K562 (cell line): ENCODE measurements around the gene OR6V1. TPM values are rescaled to one million over a fixed set of nuclear protein-coding genes. Genes with fewer than 3 reads are reported as not detected.

ENCODE experiments used
- ATAC-seq: fragments of 200-7000 bp; cut with Tn5 transposase; 3 replicates; pipeline ENCODE4 v1.9.1; 2020; ENCODE audit warnings: moderate library complexity
- BruUV-seq: library from RNA; stranded (reverse); fragments of 400-500 nt; replicated peaks from 2 replicates; lab custom pipeline; 2021; lab: Mats Ljungman, UMichigan
- CTCF ChIA-PET: fragments of 300-600 bp; formaldehyde crosslinking; extraction: SDS; loops from one replicate; lab custom pipeline; 2021; ENCODE audit warnings: low intra/inter-chr PET ratio; lab: Yijun Ruan, JAX
- POLR2A ChIA-PET: fragments of 300-600, 350-650 bp; sonication (Branson Sonifier 250); formaldehyde crosslinking; extraction: SDS; loops from one replicate; lab custom pipeline; 2021; ENCODE audit warnings: antibody characterized with exemption, inconsistent platforms; lab: Yijun Ruan, JAX
- DNase-seq, 4 experiments: peaks; one replicate each; pipeline versions ENCODE4 v3.0.0 to v3.0.0-alpha.2; 2011 to 2018; ENCODE audit warnings: low spot score in 3 of 4, mixed read lengths in 3 of 4; ENCODE audit errors: extremely low read depth in 1 of 4
- FAIRE-seq: peaks from 2 replicates; lab custom pipeline; 2011; peaks lifted over from hg19 to GRCh38; lab: Jason Lieb, UNC
- H2AFZ ChIP-seq: 2 replicates; pipeline ENCODE4 v1.6.0; 2011; ENCODE audit warnings: low read depth, low read length, control low read depth, inconsistent platforms
- H3K27ac ChIP-seq: fragments of 200-600 bp; 3 replicates; pipeline ENCODE4 v1.8.0; 2011; ENCODE audit warnings: low read depth, mild to moderate bottlenecking, control low read depth, inconsistent platforms, low read length, moderate library complexity, mixed read lengths; ENCODE audit errors: extremely low read depth
- H3K27me3 ChIP-seq, 2 experiments: fragments of 300-600 bp in 1 of 2; 2 replicates in 1 of 2; 3 replicates in 1 of 2; pipeline versions ENCODE4 v1.6.0 to v1.8.0; 2011; ENCODE audit warnings: inconsistent platforms in 2 of 2, low read length in 2 of 2, mild to moderate bottlenecking in 1 of 2, mixed read lengths in 1 of 2, moderate library complexity in 1 of 2; ENCODE audit not compliant: control insufficient read depth in 2 of 2, insufficient read depth in 2 of 2
- H3K36me3 ChIP-seq: fragments of 300-600 bp; 3 replicates; pipeline ENCODE4 v1.8.0; 2011; ENCODE audit warnings: mild to moderate bottlenecking, low read length, inconsistent platforms; ENCODE audit not compliant: control insufficient read depth, insufficient read depth
- H3K4me1 ChIP-seq, 2 experiments: fragments of 200-600 bp in 1 of 2; replicated peaks in 1 of 2; 2 replicates in 1 of 2; 3 replicates in 1 of 2; pipeline versions ENCODE4 v1.5.1 to v1.8.0; 2011; ENCODE audit warnings: inconsistent platforms in 2 of 2, low read length in 2 of 2, mild to moderate bottlenecking in 1 of 2, mixed read lengths in 1 of 2, moderate library complexity in 1 of 2; ENCODE audit not compliant: control insufficient read depth in 2 of 2, insufficient read depth in 2 of 2
- H3K4me2 ChIP-seq: 2 replicates; pipeline ENCODE4 v1.6.1; 2011; ENCODE audit warnings: low read length, control low read depth, inconsistent platforms, mixed read lengths; ENCODE audit not compliant: insufficient read depth
- H3K4me3 ChIP-seq: fragments of 200-600 bp; sonication (generic), shearing (Covaris generic); 2 replicates; pipeline ENCODE4 v1.5.1; 2016; ENCODE audit warnings: control low read depth, inconsistent platforms
- H3K79me2 ChIP-seq: fragments of 200-600 bp; 3 replicates; pipeline ENCODE4 v1.8.0; 2011; ENCODE audit warnings: low read length, inconsistent platforms; ENCODE audit not compliant: control insufficient read depth, insufficient read depth
- H3K9ac ChIP-seq, 2 experiments: 2 replicates each; pipeline versions ENCODE4 v1.6.0 to v1.6.1; 2011; ENCODE audit warnings: low read depth in 2 of 2, low read length in 2 of 2, control low read depth in 1 of 2, inconsistent platforms in 1 of 2, mild to moderate bottlenecking in 1 of 2, mixed read lengths in 1 of 2; ENCODE audit not compliant: insufficient read depth in 1 of 2
- H3K9me1 ChIP-seq: one replicate; pipeline ENCODE4 v1.6.0; 2011; ENCODE audit warnings: inconsistent platforms, mild to moderate bottlenecking, low read length, moderate library complexity; ENCODE audit not compliant: control insufficient read depth, insufficient read depth
- H3K9me3 ChIP-seq: replicated peaks from 2 replicates; pipeline ENCODE4 v1.5.1; 2011; ENCODE audit warnings: low read depth, low read length, inconsistent platforms; ENCODE audit not compliant: control insufficient read depth, insufficient read depth
- H4K20me1 ChIP-seq: replicated peaks from 2 replicates; pipeline ENCODE4 v1.6.1; 2011; ENCODE audit warnings: low read length, inconsistent platforms, mixed read lengths; ENCODE audit not compliant: control insufficient read depth, insufficient read depth
- NR2C2 ChIP-seq, 2 experiments: fragments of 200-800 bp in 1 of 2; sonication (Bioruptor generic) in 1 of 2; sonication (generic) in 1 of 2; formaldehyde crosslinking in 1 of 2; IDR thresholded peaks; 2 replicates each; pipeline versions ENCODE4 v1.6.1 to v1.8.0; 2016 to 2022; ENCODE audit warnings: mild to moderate bottlenecking in 1 of 2, missing compliant biosample characterization in 1 of 2, missing genetic modification characterization in 1 of 2, missing genetic modification reagents in 1 of 2
- SMARCC2 ChIP-seq: fragments of 450-650 bp; IDR thresholded peaks from 2 replicates; pipeline ENCODE4 v1.6.1; 2017; ENCODE audit warnings: antibody characterized with exemption, moderate library complexity, mild to moderate bottlenecking, low read depth
- SMC3 ChIP-seq: conservative IDR thresholded peaks from 2 replicates; pipeline ENCODE4 v1.6.1; 2011; ENCODE audit warnings: low read depth, low read length, improper control_type of control experiment; ENCODE audit not compliant: insufficient read depth
- WGBS: fragments of 100-300 bp; shearing (Covaris generic); methylation state at CpG from one replicate; pipeline ENCODE4 v1.1.6; 2016; ENCODE audit warnings: low coverage, mixed read lengths; ENCODE audit not compliant: insufficient coverage; ENCODE audit errors: missing lambda C conversion rate; 5-methylcytosine and 5-hydroxymethylcytosine counted together
- in situ Hi-C: fragments of 300-500 bp; cut with MboI; formaldehyde crosslinking; loops from 4 replicates; pipeline ENCODE4 v1.15.0; 2018; ENCODE audit warnings: inconsistent platforms, mixed read lengths
- intact Hi-C: fragments of 100-400 bp; cut with micrococcal nuclease; formaldehyde crosslinking; loops from 2 replicates; pipeline ENCODE4 v1.14.2; 2022
- polyA plus RNA-seq, 8 experiments: library from polyadenylated mRNA; depleted of rRNA in 4 of 8; stranded (reverse) in 5 of 8; unstranded in 3 of 8; fragments of >200 nt; fragmentation: Nextera tagmentation in 2 of 8; fragmentation: Illumina TruSeq in 1 of 8; extraction: Ambion mirVana in 2 of 8; extraction: Trizol in 1 of 8; gene quantifications; 2 replicates each; pipeline versions ENCODE4 v1.2.1 to v1.2.3, GENCODE V29; 2011 to 2014; ENCODE audit warnings: inconsistent platforms in 1 of 8, missing spikeins in 1 of 8
- total RNA-seq, 7 experiments: library from RNA; depleted of rRNA in 6 of 7; stranded (reverse); fragments of >200 nt in 6 of 7; fragmentation: Illumina TruSeq in 2 of 7; extraction: Trizol in 2 of 7; gene quantifications; 2 replicates each; pipeline versions ENCODE4 v1.2.1 to v1.2.3, GENCODE V29; 2011 to 2021; ENCODE audit warnings: low replicate concordance in 1 of 7
- TF ChIP-seq, protein P1 (sequence below): fragments of 450-650 bp; IDR thresholded peaks from 2 replicates; pipeline ENCODE4 v1.6.1; 2017; ENCODE audit warnings: mild to moderate bottlenecking, moderate library complexity
- TF ChIP-seq, protein P2 (sequence below): sonication (generic); formaldehyde crosslinking; IDR thresholded peaks from 2 replicates; pipeline ENCODE4 v1.8.1; 2022; ENCODE audit warnings: missing genetic modification reagents
- TF ChIP-seq, protein P3 (sequence below), 3 experiments: fragments of 200-800 bp in 1 of 3; fragments of 250-450 bp in 1 of 3; fragments of 450-650 bp in 1 of 3; sonication (Bioruptor Pico) in 1 of 3; sonication (Bioruptor generic) in 1 of 3; formaldehyde crosslinking in 1 of 3; IDR thresholded peaks; 2 replicates each; pipeline versions ENCODE4 v1.6.1 to v1.8.0; 2016 to 2022; ENCODE audit warnings: mild to moderate bottlenecking in 2 of 3, missing genetic modification characterization in 2 of 3, missing compliant biosample characterization in 1 of 3, moderate library complexity in 1 of 3

OR6V1 gene
- total and polyA plus RNA-seq, 9 of the 15 experiments (the other 6 are each of a cell fraction or from before 2014, with no cell fraction given) = not detected

DNA sequence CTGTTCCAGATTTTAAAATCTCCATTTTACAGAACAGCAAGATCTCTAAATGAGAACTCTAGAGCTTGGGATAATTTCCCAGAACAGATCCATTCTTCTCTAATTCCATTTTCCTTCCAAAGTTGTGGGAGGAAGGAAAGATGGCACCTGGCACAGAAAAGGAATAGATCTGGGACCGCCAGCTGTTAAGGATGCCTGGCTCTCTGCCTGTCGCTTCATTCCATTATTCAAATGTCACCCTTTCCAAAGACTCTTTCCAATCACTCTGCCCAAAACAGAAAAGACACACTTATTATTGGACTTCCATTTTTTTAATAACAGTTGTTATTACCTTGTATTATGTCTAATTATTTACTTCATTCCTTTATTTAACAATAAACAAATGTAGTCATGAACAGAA is 24.5 kb upstream of the OR6V1 start:
- intact Hi-C loops = no loop called here
- Histone ChIP-seq H3K9me3 (no peaks in the 10 kb centered on the region), H4K20me1 (no peaks in the 10 kb centered on the region), H3K4me2 (no peak overlapping the region), H3K79me2 (no peaks in the 10 kb centered on the region), H2AFZ (no peak overlapping the region), H3K27ac (no peak overlapping the region), H3K4me3 (no peak overlapping the region), H3K4me1 (no peaks in the 10 kb centered on the region), H3K27me3 (peaks cover 8 to 16% of the 10 kb centered on the region in 2 experiments; a peak in 2 of 5 replicates), H3K36me3 (no peaks in the 10 kb centered on the region), H3K9ac (no peak overlapping the region), H3K9me1 (no peaks in the 10 kb centered on the region)
- in situ Hi-C loops = no loop called here
- ATAC-seq (no peak), DNase-seq (no peak), FAIRE-seq (no peak)
- WGBS = 0% methylated on average over 2 of the region's 2 CpGs
- BruUV-seq = no TSS peak
- CTCF ChIA-PET = no interaction called here
- POLR2A ChIA-PET = no interaction called here
- TF ChIP-seq SMC3 = no peak
- TF ChIP-seq, protein P1, sequence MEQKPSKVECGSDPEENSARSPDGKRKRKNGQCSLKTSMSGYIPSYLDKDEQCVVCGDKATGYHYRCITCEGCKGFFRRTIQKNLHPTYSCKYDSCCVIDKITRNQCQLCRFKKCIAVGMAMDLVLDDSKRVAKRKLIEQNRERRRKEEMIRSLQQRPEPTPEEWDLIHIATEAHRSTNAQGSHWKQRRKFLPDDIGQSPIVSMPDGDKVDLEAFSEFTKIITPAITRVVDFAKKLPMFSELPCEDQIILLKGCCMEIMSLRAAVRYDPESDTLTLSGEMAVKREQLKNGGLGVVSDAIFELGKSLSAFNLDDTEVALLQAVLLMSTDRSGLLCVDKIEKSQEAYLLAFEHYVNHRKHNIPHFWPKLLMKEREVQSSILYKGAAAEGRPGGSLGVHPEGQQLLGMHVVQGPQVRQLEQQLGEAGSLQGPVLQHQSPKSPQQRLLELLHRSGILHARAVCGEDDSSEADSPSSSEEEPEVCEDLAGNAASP = no peak
- TF ChIP-seq NR2C2 (CRISPR knock-in tag; IDR thresholded peaks at IDR 0.05) = no peak
- no peak for TF ChIP-seq NR2C2 (tag; IDR thresholded peaks at IDR 0.05)
- TF ChIP-seq, protein P2, sequence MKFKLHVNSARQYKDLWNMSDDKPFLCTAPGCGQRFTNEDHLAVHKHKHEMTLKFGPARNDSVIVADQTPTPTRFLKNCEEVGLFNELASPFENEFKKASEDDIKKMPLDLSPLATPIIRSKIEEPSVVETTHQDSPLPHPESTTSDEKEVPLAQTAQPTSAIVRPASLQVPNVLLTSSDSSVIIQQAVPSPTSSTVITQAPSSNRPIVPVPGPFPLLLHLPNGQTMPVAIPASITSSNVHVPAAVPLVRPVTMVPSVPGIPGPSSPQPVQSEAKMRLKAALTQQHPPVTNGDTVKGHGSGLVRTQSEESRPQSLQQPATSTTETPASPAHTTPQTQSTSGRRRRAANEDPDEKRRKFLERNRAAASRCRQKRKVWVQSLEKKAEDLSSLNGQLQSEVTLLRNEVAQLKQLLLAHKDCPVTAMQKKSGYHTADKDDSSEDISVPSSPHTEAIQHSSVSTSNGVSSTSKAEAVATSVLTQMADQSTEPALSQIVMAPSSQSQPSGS = no peak
- TF ChIP-seq SMARCC2 = no peak
- TF ChIP-seq, protein P3, sequence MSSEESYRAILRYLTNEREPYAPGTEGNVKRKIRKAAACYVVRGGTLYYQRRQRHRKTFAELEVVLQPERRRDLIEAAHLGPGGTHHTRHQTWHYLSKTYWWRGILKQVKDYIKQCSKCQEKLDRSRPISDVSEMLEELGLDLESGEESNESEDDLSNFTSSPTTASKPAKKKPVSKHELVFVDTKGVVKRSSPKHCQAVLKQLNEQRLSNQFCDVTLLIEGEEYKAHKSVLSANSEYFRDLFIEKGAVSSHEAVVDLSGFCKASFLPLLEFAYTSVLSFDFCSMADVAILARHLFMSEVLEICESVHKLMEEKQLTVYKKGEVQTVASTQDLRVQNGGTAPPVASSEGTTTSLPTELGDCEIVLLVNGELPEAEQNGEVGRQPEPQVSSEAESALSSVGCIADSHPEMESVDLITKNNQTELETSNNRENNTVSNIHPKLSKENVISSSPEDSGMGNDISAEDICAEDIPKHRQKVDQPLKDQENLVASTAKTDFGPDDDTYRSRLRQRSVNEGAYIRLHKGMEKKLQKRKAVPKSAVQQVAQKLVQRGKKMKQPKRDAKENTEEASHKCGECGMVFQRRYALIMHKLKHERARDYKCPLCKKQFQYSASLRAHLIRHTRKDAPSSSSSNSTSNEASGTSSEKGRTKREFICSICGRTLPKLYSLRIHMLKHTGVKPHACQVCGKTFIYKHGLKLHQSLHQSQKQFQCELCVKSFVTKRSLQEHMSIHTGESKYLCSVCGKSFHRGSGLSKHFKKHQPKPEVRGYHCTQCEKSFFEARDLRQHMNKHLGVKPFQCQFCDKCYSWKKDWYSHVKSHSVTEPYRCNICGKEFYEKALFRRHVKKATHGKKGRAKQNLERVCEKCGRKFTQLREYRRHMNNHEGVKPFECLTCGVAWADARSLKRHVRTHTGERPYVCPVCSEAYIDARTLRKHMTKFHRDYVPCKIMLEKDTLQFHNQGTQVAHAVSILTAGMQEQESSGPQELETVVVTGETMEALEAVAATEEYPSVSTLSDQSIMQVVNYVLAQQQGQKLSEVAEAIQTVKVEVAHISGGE (CRISPR knock-in tag; IDR thresholded peaks at IDR 0.05) = no peak
